Measurements from ENCODE around the gene MAP7D2.
"Not testable (repeated sequence)": the region's sequence is repeated elsewhere in the genome, so short reads cannot be mapped to it uniquely, and the experiment has no call there.

MAP7D2 gene

GRCh38 chrX:20116577-20117240, at the start of gene MAP7D2:
MAP7D2 (minus strand) TSS chrX:20116907; CDS start chrX:20116879, 28 bp downstream.
- peak; percentile 57 for DNase-seq

DNA sequence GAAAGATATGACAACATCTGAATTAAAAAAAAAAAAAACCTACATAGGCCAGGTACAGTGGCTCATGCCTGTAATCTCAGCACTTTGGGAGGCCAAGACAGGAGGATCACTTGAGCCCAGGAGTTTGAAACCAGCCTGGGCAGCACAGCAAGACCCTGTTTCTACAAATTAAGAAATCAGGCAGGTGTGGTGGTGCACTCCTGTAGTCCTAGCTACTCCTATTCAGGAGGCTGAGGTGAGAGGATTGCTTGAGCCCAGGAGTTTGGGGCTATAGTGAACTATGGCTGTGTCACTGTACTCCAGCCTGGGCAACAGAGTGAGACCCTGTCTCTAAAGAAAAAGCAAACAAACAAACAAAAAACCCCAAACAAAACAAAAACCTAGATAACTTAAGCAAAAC, 45.8 kb upstream of the MAP7D2 start:
- not testable (repeated sequence) for DNase-seq

DNA sequence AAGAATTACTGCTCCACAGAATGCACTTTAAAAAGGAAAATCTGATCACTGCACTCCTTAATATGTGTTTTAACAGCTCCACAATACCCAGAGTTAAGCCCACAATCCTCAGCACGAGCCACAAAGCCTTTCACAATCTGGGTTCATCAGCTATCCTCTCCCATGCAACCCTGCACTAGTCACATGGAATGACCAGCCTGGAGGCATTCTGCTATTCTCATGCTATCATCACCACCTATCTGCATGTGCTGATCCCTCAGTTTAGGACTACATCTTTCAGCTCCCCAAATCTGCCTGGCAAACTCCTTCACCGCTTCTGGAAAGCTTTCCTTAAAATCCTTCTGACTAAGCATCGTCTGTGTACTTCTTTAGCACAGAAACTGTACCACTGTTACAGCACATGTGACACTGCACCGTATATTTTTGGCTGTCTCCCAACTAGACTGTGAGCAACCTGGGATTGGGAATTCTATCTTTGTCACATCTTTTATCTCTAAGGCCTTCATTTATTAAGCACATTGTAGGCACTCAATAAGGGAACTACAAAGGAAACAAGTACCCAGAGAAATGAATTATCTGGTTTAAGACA, 43.2 kb upstream of the MAP7D2 start:
- no peak for DNase-seq

DNA sequence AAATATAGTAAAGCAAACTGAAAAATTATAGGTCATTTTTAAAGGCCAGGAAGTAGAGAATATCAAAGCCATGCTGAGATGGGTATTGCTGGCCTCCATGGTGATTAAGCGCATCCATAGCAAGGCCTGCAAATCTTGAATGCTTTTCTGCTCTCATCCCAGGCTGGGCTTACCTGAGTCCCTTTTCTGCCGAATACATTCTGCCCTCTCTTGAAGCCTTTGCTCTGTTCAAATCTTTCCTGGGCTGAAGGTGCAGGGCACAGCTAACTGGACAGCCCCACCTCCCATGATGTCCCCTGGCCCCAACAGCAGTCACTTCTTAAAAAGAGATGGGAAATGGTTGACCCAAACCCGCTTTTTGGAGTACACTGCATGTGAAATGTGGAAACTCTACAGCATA, 35.0 kb upstream of the MAP7D2 start:
- no peak for DNase-seq

DNA sequence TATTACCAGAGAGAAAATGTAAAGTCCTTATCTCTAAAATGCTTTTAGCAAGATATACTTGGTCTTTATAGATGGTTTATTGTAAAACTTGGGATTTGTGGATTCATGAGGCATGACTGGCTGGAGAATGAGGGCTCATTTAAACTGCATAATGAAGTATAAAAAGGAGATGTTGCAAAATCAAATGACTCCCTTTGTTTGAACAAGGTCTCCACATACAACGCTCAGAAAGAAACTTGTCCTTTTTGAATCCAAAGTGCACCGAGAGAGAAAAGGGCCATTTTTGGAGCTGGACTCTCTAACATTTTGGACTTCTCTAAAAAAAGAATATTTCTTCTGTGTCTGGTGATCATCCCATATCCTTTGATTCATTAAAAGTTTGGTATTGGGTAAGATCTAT, 32.6 kb upstream of the MAP7D2 start:
- DNase-seq: no peak

GRCh38 chrX:20147561-20147960, 30.9 kb upstream of the MAP7D2 start:
- no peak for DNase-seq

GRCh38 chrX:20144491-20144890, 27.8 kb upstream of the MAP7D2 start:
- DNase-seq: no peak

DNA sequence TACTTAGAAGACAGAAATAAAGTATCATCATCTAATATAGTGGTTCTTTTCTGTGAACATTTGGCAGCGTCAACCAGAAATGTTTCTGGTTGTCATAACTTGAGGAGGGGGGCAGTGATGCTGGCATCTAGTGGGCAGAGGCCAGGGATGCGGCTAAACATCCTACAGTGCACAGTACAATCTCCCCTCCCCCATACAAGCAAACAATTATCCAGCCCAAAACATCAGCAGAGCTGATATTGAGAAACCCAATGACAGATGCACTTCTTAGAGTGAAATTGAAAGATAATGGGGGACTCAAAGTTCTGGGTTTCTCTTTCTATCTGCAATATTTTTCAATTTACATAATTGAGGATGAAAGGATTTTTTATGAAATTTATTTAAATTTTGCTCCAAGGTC, 26.9 kb upstream of the MAP7D2 start:
- DNase-seq: no peak

DNA sequence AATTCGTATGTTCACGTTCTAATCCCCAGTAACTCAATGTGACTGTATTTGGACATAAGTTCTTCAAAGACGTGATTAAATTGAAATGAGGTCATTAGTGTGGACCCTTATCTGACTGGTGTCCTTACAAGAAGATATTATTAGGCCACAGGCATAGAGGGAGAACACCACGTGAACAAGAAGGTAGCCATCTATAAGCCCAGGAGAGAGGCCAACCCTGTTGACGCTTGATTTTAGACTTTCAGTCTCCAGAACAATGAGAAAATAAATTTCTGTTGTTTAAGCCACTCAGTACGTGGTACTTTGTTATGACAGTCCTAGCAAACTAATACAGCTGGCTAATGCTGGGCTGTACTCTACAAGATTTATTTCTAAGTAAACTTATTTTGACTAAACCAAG, 26.4 kb upstream of the MAP7D2 start:
- DNase-seq: no peak

DNA sequence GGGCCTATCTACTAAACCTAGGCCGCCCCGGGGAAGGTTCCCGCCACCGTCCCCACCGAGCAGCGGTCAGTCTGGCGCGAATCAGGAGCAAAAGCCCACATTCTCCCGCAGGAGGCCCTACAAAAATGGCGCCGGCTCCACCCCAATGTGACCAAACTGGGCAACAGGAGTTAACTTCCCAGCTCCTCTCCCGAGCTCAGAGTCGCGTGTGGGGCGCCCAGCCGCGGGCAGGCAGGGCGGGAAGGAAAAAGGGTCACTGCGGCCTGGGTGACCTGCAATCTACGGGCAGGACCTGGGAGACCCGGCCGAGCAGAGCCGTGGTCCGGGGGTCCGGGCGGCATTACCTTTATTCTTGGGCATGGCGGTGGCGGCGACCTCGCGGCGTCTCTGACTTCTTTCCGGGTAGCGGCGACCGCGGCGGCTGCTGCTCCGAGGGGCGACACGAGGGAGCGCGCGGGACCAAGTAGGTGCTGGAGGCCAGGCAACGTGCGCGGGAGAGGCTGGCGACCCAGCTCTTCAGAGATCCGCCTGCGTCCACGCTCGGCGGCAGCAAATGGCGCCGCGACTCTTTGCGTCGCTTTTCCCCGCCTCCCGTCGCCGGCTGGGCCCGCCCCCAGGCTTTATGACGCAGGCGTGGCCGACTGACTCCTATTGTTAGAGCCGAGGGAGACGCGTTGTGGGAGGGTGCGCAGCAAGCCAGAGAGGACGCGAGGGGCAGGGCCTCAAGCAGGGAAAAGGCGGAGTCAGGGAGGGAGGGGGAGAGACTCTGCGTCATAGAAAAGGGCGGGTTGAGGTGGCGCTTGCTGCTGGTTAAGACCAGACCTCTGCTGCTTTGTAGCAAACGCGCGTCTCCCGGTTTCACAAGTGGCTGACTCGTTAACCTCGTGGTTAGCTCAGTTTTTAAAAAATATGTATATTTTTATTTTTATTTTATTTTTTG, 24.8 kb upstream of the MAP7D2 start, which contains the start of gene EIF1AX:
Gene EIF1AX (minus strand): TSS at position 558 of the 940 bp plus-strand sequence. CDS start 198 bp downstream, at position 360.
- DNase-seq: peak; percentile 98

DNA sequence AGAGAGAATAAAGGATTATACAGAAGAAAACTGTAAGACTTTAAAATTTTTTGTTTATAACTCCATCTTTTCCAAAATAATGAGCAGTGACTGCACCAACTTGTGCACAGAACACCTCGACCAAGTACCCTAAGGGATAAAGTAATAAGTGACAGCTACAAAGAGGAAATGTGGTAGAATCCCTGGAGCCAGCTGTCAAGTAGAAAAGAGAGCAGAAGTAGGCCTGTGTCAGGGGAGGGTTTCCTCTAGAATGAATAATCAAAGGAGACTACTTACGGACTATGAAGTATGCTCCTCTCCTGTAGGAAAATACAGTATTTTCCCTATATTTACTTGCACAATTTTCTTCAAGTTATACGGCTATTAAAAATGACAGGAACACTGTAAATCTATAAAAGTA, 23.7 kb upstream of the MAP7D2 start:
- DNase-seq: no peak

GRCh38 chrX:20139966-20140365, 23.3 kb upstream of the MAP7D2 start:
- no peak for DNase-seq

GRCh38 chrX:20135944-20136343, 19.2 kb upstream of the MAP7D2 start:
- DNase-seq: no peak

GRCh38 chrX:20132666-20133065, 16.0 kb upstream of the MAP7D2 start:
- no peak for DNase-seq

- DNase-seq: no peak
Measured at GRCh38 chrX:20130357-20130756, 13.7 kb upstream of the MAP7D2 start.

GRCh38 chrX:20129547-20129946, 12.8 kb upstream of the MAP7D2 start:
- DNase-seq: no peak

GRCh38 chrX:20128670-20129069, 12.0 kb upstream of the MAP7D2 start:
- DNase-seq: no peak

- DNase-seq: not testable (repeated sequence)
Measured at GRCh38 chrX:20127440-20127839, 10.7 kb upstream of the MAP7D2 start.

- DNase-seq: not testable (repeated sequence)
Measured at GRCh38 chrX:20126833-20127232, 10.1 kb upstream of the MAP7D2 start.

DNA sequence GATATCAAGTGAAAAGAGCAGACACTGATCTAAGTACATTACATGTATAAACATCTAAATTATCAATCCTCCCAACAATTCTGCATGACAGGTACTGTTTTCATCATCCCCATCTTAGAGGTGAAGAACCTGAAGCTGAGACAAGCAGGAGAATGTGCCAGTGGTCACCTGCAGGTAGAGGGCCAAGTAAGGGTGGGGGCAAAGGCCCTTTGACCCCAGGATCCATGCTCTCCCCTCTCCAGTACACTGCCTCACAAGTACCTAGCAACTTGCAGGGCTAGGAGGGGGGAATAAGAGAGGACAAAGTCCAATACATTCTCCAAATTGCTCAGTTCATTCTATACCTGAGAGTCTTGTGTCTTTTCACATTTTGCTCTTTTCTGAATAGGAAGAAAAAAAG, 8.3 kb upstream of the MAP7D2 start:
- DNase-seq: no peak

- no peak for DNase-seq
Measured at GRCh38 chrX:20118065-20118824, 1.5 kb upstream of the MAP7D2 start.

GRCh38 chrX:20116087-20116576, 575 bp downstream of the MAP7D2 start:
- DNase-seq: no peak
